Measurements from ENCODE around the gene STARD3. TPM values are rescaled to one million over a fixed set of nuclear protein-coding genes. Genes with fewer than 3 reads are reported as not detected.

Gene STARD3
- total and polyA plus RNA-seq, 2 of the 13 experiments (the other 11 are each of a cell fraction or from before 2014, with no cell fraction given) = 34.6 to 100 TPM

GRCh38 chr17:39621523-39622379 lies 15.2 kb upstream of the STARD3 start (continued):
- TF ChIP-seq ZNF274 (CRISPR knock-in tag; IDR thresholded peaks at IDR 0.05) (no peak), MXD1 (CRISPR knock-in tag; IDR thresholded peaks at IDR 0.05) (no peak), CEBPZ (IDR thresholded peaks at IDR 0.05; ENCODE audit: low read length) (no peak), ZNF747 (CRISPR knock-in tag; IDR thresholded peaks at IDR 0.05; ENCODE audit: borderline replicate concordance) (no peak), SMARCE1 (IDR thresholded peaks at IDR 0.05; ENCODE audit: borderline replicate concordance) (no peak), SATB2 (CRISPR knock-in tag; IDR thresholded peaks at IDR 0.05) (no peak), KDM3A (CRISPR knock-in tag; IDR thresholded peaks at IDR 0.05; ENCODE audit: low read depth) (peak; percentile 89; the same call in 1 of the 2 replicates), ZNF552 (CRISPR knock-in tag; IDR thresholded peaks at IDR 0.05; ENCODE audit: borderline replicate concordance) (no peak), ZNF567 (CRISPR knock-in tag; IDR thresholded peaks at IDR 0.05; ENCODE audit: borderline replicate concordance) (no peak; the same call in 1 of the 2 replicates), REXO4 (CRISPR knock-in tag; IDR thresholded peaks at IDR 0.05; ENCODE audit: borderline replicate concordance) (no peak), CREB3 (CRISPR knock-in tag; IDR thresholded peaks at IDR 0.05) (no peak), FOSL2 (CRISPR knock-in tag; IDR thresholded peaks at IDR 0.05) (0 out of 2 replicates have a peak, but pooled peaks have one; percentile 26), ZC3H13 (CRISPR knock-in tag; IDR thresholded peaks at IDR 0.05) (no peak), ZNF432 (CRISPR knock-in tag; IDR thresholded peaks at IDR 0.05; ENCODE audit: borderline replicate concordance) (no peak), ZNF550 (CRISPR knock-in tag; IDR thresholded peaks at IDR 0.05; ENCODE audit: borderline replicate concordance) (no peak), ZNF513 (CRISPR knock-in tag; conservative IDR thresholded peaks at IDR 0.05) (no peak), SRSF4 (IDR thresholded peaks at IDR 0.05; ENCODE audit: low read depth, low read length, poor library complexity, severe bottlenecking) (no peak), MEIS2 (CRISPR knock-in tag; IDR thresholded peaks at IDR 0.05) (peak; percentile 41; the same call in 1 of the 2 replicates), CHCHD3 (CRISPR knock-in tag; IDR thresholded peaks at IDR 0.05) (no peak), ZNF605 (CRISPR knock-in tag; IDR thresholded peaks at IDR 0.05) (peak; percentile 40; the same call in 1 of the 2 replicates), ZNF253 (CRISPR knock-in tag; IDR thresholded peaks at IDR 0.05; ENCODE audit: borderline replicate concordance) (no peak)

Data from HepG2 (cell line).